GM12875 (cell line): Measurements from ENCODE around the gene CT47A1.
"Not testable (repeated sequence)": the region's sequence is repeated elsewhere in the genome, so short reads cannot be mapped to it uniquely, and the experiment has no call there.

Source experiments
- H3K4me3 ChIP-seq: one replicate; pipeline ENCODE4 v1.5.1; 2011; ENCODE audit warnings: low read depth, low read length, control low read depth
- CTCF ChIP-seq: IDR thresholded peaks from 2 replicates; pipeline ENCODE4 v1.5.1; 2011; ENCODE audit warnings: low read depth, mild to moderate bottlenecking, control low read depth, inconsistent platforms, low read length, moderate library complexity, borderline replicate concordance; ENCODE audit not compliant: insufficient read depth

The CT47A1 gene

GRCh38 chrX:121009764-121010163 lies 24.2 kb upstream of the CT47A1 start:
- no peak overlapping the region for H3K4me3 ChIP-seq
- no peak for TF ChIP-seq CTCF

GRCh38 chrX:121008920-121009319 lies 23.4 kb upstream of the CT47A1 start:
- no peak overlapping the region for H3K4me3 ChIP-seq
- no peak for TF ChIP-seq CTCF

DNA sequence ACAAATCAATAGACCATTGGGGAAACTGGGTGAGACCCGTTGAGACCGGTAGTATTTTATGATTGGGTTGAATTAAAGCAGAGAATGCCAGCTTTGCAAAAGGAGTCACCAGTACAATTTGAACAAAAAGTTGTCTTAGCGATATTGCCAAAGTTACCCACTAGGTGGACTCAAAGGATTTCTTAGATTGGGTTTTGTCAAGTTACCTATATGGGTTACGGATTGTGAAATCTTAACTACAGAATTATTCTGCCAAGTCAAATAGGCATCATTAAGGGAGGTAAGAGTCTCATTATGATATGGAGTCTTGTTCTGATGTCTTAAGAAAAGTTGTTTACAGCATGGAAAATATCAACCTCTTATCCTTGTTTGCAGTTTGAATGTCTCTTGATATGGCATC lies 15.0 kb upstream of the CT47A1 start:
- no peak overlapping the region for H3K4me3 ChIP-seq
- TF ChIP-seq CTCF, result peak; percentile 25; the same call in 1 of the 2 replicates

- no peak for TF ChIP-seq CTCF
These were observed 13.9 kb upstream of the CT47A1 start for GRCh38 chrX:120999413-120999812.

GRCh38 chrX:120956500-120956899 lies 29.1 kb downstream of the CT47A1 start, which contains the start of gene CT47A7:
Gene CT47A7 (minus strand): TSS chrX:120956600. CDS start chrX:120956345, 255 bp downstream.
- H3K4me3 ChIP-seq, result not testable (repeated sequence)

More at GRCh38 chrX:120999413-120999812, 13.9 kb upstream of the CT47A1 start:
- H3K4me3 ChIP-seq, result no peak overlapping the region
